Fibroblast of pulmonary artery (primary cell): Measurements from ENCODE around the gene HERC3.

Experiments
- DNase-seq: peaks from one replicate; pipeline ENCODE4 v3.0.0-alpha.2; 2010; ENCODE audit warnings: low read depth
- H3K4me3 ChIP-seq: replicated peaks from 2 replicates; pipeline ENCODE4 v1.5.1; 2011; ENCODE audit warnings: low read depth, mild to moderate bottlenecking, control low read depth, low read length, moderate library complexity
- CTCF ChIP-seq: IDR thresholded peaks from 2 replicates; pipeline ENCODE4 v1.5.1; 2011; ENCODE audit warnings: mild to moderate bottlenecking, control low read depth, low read length, inconsistent platforms; ENCODE audit errors: missing control alignments

Gene HERC3

GRCh38 chr4:88591787-88592599 lies at the start of gene HERC3:
TSS of gene HERC3 (plus strand) at chr4:88592480. CDS start at chr4:88605824, 13,344 bp downstream.
- H3K4me3 ChIP-seq: peak within 1 kb of the TSS; percentile 82

GRCh38 chr4:88549815-88550214 lies 42.5 kb upstream of the HERC3 start:
- H3K4me3 ChIP-seq: no peak overlapping the region
- TF ChIP-seq CTCF: no peak
- DNase-seq: no peak

More at GRCh38 chr4:88591787-88592599, at the start of gene HERC3:
- DNase-seq: peak; percentile 84
- no peak for TF ChIP-seq CTCF

GRCh38 chr4:88567591-88567990 lies 24.7 kb upstream of the HERC3 start:
- DNase-seq: no peak
- TF ChIP-seq CTCF: no peak
- H3K4me3 ChIP-seq: no peak overlapping the region

GRCh38 chr4:88570001-88570400 lies 22.3 kb upstream of the HERC3 start:
- H3K4me3 ChIP-seq: no peak overlapping the region
- TF ChIP-seq CTCF: no peak

GRCh38 chr4:88573276-88573980 lies 18.9 kb upstream of the HERC3 start:
- DNase-seq: no peak
- no peak for TF ChIP-seq CTCF
- no peak overlapping the region for H3K4me3 ChIP-seq

More at GRCh38 chr4:88570001-88570400, 22.3 kb upstream of the HERC3 start:
- no peak for DNase-seq

GRCh38 chr4:88573995-88574394 lies 18.3 kb upstream of the HERC3 start:
- peak; percentile 31 for DNase-seq
- no peak overlapping the region for H3K4me3 ChIP-seq
- TF ChIP-seq CTCF: peak; percentile 34
